ENCODE measurements around the gene EDEM2. TPM values are rescaled to one million over a fixed set of nuclear protein-coding genes. Genes with fewer than 3 reads are reported as not detected.
A peak's percentile ranks its signal among the peaks of the same experiment; 100 is the strongest.

EDEM2 gene
- total and polyA plus RNA-seq, 9 donors = 6.4 to 19.4 (median 13.4) TPM

GRCh38 chr20:35092524-35093266 is 54.4 kb downstream of the EDEM2 start, which contains the start of gene TRPC4AP:
TSS of gene TRPC4AP (minus strand) at chr20:35092807. CDS start at chr20:35092781, 26 bp downstream.
- H3K4me1 ChIP-seq (ENCODE audit: insufficient read depth) = peaks cover 8% of the 10 kb centered on the region
- H3K9me3 ChIP-seq = no peaks in the 10 kb centered on the region
- intact Hi-C loops (cut with DNase I) = loop anchor here in 3 of 4 donors (2.0 to 10.0 kb wide), 4 partner anchors 112 to 258 kb away; partner anchors contain the start of genes GGT7 (in 2 of the 3) and ACSS2 (in 1 of the 3)
- 1 to 2% (median 1%) methylated on average over 37 to 69 of the region's 69 CpGs for WGBS, 3 donors
- H3K27ac ChIP-seq = peak within 1 kb of the TSS; percentile 77 to 87
- H3K4me3 ChIP-seq = peak within 1 kb of the TSS; percentile 99
- TF ChIP-seq POLR2A (IDR thresholded peaks at IDR 0.05) (peak; percentile 62), EP300 (IDR thresholded peaks at IDR 0.05) (no peak), CTCF (IDR thresholded peaks at IDR 0.05) (peak; percentile 97 to 99 (median 98))
- H3K27me3 ChIP-seq = no peaks in the 10 kb centered on the region
- DNase-seq = peak; percentile 84 to 94 (median 90)
- H3K36me3 ChIP-seq = no peaks in the 10 kb centered on the region

- Histone ChIP-seq H3K4me3 (peak overlapping the region; percentile 99), H3K9me3 (no peaks in the 10 kb centered on the region), H3K27me3 (no peaks in the 10 kb centered on the region), H3K4me1 (ENCODE audit: insufficient read depth) (peaks cover 8% of the 10 kb centered on the region), H3K27ac (peak overlapping the region; percentile 77 to 87), H3K36me3 (no peaks in the 10 kb centered on the region)
- DNase-seq = no peak
- 0 to 1% (median 0%) methylated on average over 26 to 28 of the region's 28 CpGs for WGBS, 3 donors
- intact Hi-C loops (cut with DNase I) = loop anchor here in 3 of 4 donors (2.0 to 10.0 kb wide), 4 partner anchors 113 to 257 kb away; partner anchors contain the start of genes GGT7 (in 2 of the 3) and ACSS2 (in 1 of the 3)
- TF ChIP-seq EP300 (IDR thresholded peaks at IDR 0.05) = no peak
Measured at GRCh38 chr20:35091816-35092523, 55.2 kb downstream of the EDEM2 start.

GRCh38 chr20:35088231-35089145 is 58.6 kb downstream of the EDEM2 start:
- intact Hi-C loops (cut with DNase I) = no loop called here
- 90 to 94% (median 91%) methylated on average over 2 of the region's 2 CpGs for WGBS, 3 donors
- TF ChIP-seq EP300 (IDR thresholded peaks at IDR 0.05) (no peak), POLR2A (IDR thresholded peaks at IDR 0.05) (no peak), CTCF (IDR thresholded peaks at IDR 0.05) (no peak)
- no peak for DNase-seq
- no peaks in the 10 kb centered on the region for H3K36me3 ChIP-seq
- peaks cover 6% of the 10 kb centered on the region for H3K4me1 ChIP-seq (ENCODE audit: insufficient read depth)
- H3K27ac ChIP-seq = no peak overlapping the region
- no peak overlapping the region for H3K4me3 ChIP-seq
- no peaks in the 10 kb centered on the region for H3K27me3 ChIP-seq
- H3K9me3 ChIP-seq = no peaks in the 10 kb centered on the region

- Histone ChIP-seq H3K27me3 (no peaks in the 10 kb centered on the region), H3K9me3 (no peaks in the 10 kb centered on the region), H3K36me3 (no peaks in the 10 kb centered on the region), H3K4me3 (no peak overlapping the region), H3K4me1 (ENCODE audit: insufficient read depth) (peaks cover 3% of the 10 kb centered on the region), H3K27ac (no peak overlapping the region)
- TF ChIP-seq CTCF (IDR thresholded peaks at IDR 0.05) = no peak
- TF ChIP-seq EP300 (IDR thresholded peaks at IDR 0.05) = no peak
- no peak for TF ChIP-seq POLR2A (IDR thresholded peaks at IDR 0.05)
- no peak for DNase-seq
- intact Hi-C loops (cut with DNase I) = no loop called here
- WGBS, 3 donors = 68 to 74% (median 71%) methylated on average over 5 of the region's 5 CpGs
Measured at GRCh38 chr20:35087791-35088190, 59.3 kb downstream of the EDEM2 start.

All from ovary (tissue), 9 donors.